Measurements from ENCODE around the gene BCLAF3.

Gene BCLAF3

GRCh38 chrX:19958552-19959486, 32.0 kb downstream of the BCLAF3 start:
- TF ChIP-seq, protein P1, sequence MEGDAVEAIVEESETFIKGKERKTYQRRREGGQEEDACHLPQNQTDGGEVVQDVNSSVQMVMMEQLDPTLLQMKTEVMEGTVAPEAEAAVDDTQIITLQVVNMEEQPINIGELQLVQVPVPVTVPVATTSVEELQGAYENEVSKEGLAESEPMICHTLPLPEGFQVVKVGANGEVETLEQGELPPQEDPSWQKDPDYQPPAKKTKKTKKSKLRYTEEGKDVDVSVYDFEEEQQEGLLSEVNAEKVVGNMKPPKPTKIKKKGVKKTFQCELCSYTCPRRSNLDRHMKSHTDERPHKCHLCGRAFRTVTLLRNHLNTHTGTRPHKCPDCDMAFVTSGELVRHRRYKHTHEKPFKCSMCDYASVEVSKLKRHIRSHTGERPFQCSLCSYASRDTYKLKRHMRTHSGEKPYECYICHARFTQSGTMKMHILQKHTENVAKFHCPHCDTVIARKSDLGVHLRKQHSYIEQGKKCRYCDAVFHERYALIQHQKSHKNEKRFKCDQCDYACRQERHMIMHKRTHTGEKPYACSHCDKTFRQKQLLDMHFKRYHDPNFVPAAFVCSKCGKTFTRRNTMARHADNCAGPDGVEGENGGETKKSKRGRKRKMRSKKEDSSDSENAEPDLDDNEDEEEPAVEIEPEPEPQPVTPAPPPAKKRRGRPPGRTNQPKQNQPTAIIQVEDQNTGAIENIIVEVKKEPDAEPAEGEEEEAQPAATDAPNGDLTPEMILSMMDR (IDR thresholded peaks at IDR 0.05; ENCODE audit: low read length, missing control alignments): no peak
- no peak for DNase-seq (ENCODE audit: low read depth)
- H3K4me3 ChIP-seq (replicated peaks; ENCODE audit: low read depth, low read length): no peak overlapping the region

DNA sequence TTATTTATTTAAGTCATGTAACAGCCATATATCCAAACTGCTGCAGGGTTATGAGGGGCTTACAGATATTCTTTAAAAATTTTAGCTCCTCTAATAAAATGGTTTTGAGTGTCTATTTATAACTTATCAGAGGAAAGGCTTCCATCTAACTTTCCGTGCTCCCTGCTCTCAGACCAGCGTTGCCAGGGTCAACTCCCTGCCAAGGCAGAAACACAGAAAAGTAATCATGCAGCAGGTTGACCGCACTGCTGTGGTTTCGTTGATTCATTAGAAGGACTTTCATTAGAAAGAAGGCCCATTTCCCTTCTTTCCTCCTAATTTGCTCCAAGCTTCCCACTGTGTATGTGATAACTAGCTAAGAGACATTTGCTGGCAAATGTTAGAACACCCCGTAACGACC, 33.9 kb downstream of the BCLAF3 start:
- no peak for DNase-seq (ENCODE audit: low read depth)
- TF ChIP-seq, protein P1 (IDR thresholded peaks at IDR 0.05; ENCODE audit: low read length, missing control alignments): no peak
- H3K4me3 ChIP-seq (replicated peaks; ENCODE audit: low read depth, low read length): no peak overlapping the region

DNA sequence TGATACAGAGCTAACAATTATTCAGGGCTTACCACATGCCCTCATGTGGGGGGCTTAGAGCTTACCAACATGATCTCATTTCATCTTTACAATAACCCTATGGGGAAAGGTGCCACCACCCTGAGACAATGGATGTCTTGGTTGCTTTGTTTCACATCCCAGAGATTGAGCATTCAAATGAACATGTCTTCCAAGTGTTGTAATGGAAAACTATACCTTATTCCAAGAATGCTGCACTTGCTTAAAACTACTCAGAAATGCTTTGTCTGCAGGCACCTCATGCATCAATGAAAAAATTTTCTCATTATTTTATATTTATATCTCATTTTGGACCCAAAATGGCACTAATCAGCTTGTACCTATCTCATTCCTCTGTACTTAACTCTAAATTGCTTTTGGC, 34.6 kb downstream of the BCLAF3 start:
- H3K4me3 ChIP-seq (replicated peaks; ENCODE audit: low read depth, low read length): no peak overlapping the region
- TF ChIP-seq, protein P1 (IDR thresholded peaks at IDR 0.05; ENCODE audit: low read length, missing control alignments): no peak
- DNase-seq (ENCODE audit: low read depth): no peak

DNA sequence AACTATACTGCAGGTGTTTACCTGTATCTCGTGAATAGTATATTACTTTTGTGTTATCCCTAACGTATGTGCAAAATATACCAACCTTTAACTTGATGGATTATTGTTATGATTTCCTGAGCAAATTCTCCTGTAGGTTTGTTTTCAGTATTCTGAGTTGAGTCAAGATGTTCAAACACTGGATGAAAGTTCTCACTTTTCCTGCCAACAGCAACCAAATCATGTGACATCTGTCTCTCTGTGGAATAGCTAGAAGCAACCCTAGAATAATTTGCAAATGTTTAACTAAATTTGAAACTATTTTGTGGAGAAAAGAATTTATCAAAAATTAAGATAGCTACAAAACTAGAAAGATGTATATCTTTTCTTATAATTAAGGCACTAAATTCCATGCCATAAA, 35.6 kb downstream of the BCLAF3 start:
- no peak for DNase-seq (ENCODE audit: low read depth)
- no peak overlapping the region for H3K4me3 ChIP-seq (replicated peaks; ENCODE audit: low read depth, low read length)
- TF ChIP-seq, protein P1 (IDR thresholded peaks at IDR 0.05; ENCODE audit: low read length, missing control alignments): no peak

DNA sequence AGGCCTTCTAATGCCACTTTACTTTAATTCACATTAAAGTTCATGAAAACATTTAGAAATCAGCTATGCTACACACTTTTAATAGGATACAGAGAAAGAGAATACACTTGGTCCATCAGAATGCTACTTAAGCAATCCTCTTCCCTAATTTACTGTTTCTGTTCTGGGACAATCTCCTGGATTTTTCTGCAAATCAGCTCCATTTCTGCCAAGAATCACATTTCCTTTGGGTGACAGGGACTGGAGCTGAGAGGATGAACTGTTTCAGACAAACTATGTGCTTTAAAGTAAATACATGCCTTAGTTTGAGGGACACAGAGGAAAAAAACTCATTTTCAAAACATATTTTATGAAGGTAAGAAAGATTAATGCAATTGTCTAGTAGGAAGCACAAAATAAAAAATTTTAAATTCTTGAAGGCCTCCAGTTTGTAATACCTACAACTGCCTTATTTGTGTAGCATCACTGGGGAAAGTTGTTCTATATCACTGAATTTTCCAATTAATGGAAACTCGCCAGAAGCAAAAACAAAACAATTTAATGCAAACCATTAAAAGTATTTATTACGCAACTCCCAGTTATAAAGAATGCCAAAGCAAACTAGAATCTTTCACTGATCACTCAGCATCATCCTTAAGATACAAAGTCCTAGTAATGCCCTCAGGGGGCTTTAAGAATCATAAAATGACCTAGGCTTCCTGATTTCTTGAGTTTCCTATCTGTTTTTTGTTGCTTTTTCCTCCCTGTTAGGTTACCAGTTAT, 36.3 kb downstream of the BCLAF3 start:
- peak; percentile 15 for DNase-seq (ENCODE audit: low read depth)
- TF ChIP-seq, protein P1 (IDR thresholded peaks at IDR 0.05; ENCODE audit: low read length, missing control alignments): no peak
- H3K4me3 ChIP-seq (replicated peaks; ENCODE audit: low read depth, low read length): no peak overlapping the region

DNA sequence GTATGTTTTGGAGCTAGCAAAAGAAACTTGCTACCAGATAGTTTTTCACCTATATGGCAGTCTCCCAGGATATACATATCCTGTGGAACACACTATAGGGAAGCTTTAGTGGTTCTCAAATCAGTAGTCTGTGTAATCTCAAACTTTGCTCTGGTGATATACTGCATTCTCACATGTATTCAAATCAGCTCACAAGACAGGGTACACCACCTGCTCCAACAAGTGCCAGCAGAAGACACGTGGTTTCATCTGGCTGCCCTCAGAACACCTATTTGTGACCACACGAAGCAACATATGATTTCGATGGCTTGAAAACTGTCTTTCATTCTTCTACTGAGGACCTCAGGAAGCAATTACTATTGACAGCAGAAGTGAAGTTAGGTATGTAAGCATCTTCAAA, 37.7 kb downstream of the BCLAF3 start:
- TF ChIP-seq, protein P1 (IDR thresholded peaks at IDR 0.05; ENCODE audit: low read length, missing control alignments): no peak
- DNase-seq (ENCODE audit: low read depth): no peak
- no peak overlapping the region for H3K4me3 ChIP-seq (replicated peaks; ENCODE audit: low read depth, low read length)

Measured in fibroblast of pulmonary artery (primary cell).